KMS-11 (cell line): ENCODE measurements around the gene FAN1.

Experiments
- H2AFZ ChIP-seq: fragments of 200-600 bp; sonication (generic); 2 replicates; pipeline ENCODE4 v1.6.1; 2016; ENCODE audit warnings: antibody characterized with exemption, mixed run types, low read depth
- H3K27ac ChIP-seq: fragments of 200-600 bp; sonication (generic); 2 replicates; pipeline ENCODE4 v1.6.1; 2016; ENCODE audit warnings: mild to moderate bottlenecking, mixed run types
- H3K27me3 ChIP-seq: fragments of 200-600 bp; sonication (generic); 2 replicates; pipeline ENCODE4 v1.6.1; 2017; ENCODE audit warnings: mild to moderate bottlenecking, low read depth, mixed run types, moderate library complexity; ENCODE audit not compliant: insufficient read depth
- H3K36me3 ChIP-seq: fragments of 200-600 bp; sonication (generic); 2 replicates; pipeline ENCODE4 v1.6.1; 2017; ENCODE audit warnings: mild to moderate bottlenecking, mixed run types; ENCODE audit not compliant: insufficient read depth
- H3K4me1 ChIP-seq: fragments of 200-600 bp; sonication (generic); 2 replicates; pipeline ENCODE4 v1.6.1; 2016; ENCODE audit warnings: mild to moderate bottlenecking, low read depth, mixed run types; ENCODE audit not compliant: poor library complexity, severe bottlenecking
- H3K4me2 ChIP-seq: fragments of 200-600 bp; sonication (generic); 2 replicates; pipeline ENCODE4 v1.7.0; 2016; ENCODE audit warnings: mild to moderate bottlenecking, mixed run types
- H3K4me3 ChIP-seq: fragments of 200-600 bp; sonication (generic); IDR thresholded peaks from 2 replicates; pipeline ENCODE4 v1.6.1; 2017; ENCODE audit warnings: low read depth, low read length, mixed read lengths; ENCODE audit not compliant: insufficient read depth
- H3K79me2 ChIP-seq: fragments of 200-600 bp; sonication (generic); 2 replicates; pipeline ENCODE4 v1.6.1; 2016; ENCODE audit warnings: low read depth, mixed run types; ENCODE audit not compliant: insufficient read depth
- H3K9ac ChIP-seq: fragments of 200-600 bp; sonication (generic); 2 replicates; pipeline ENCODE4 v1.6.1; 2016; ENCODE audit warnings: mild to moderate bottlenecking, mixed run types
- H4K20me1 ChIP-seq: fragments of 200-600 bp; sonication (generic); 2 replicates; pipeline ENCODE4 v1.6.1; 2016; ENCODE audit warnings: mild to moderate bottlenecking, mixed run types; ENCODE audit not compliant: insufficient read depth
- TF ChIP-seq, protein P1 (sequence below): fragments of 200-600 bp; sonication (generic); conservative IDR thresholded peaks from 2 replicates; pipeline ENCODE4 v1.6.1; 2017; ENCODE audit warnings: low read depth, mild to moderate bottlenecking, antibody characterized with exemption, low read length, moderate library complexity, mixed read lengths

Gene FAN1

DNA sequence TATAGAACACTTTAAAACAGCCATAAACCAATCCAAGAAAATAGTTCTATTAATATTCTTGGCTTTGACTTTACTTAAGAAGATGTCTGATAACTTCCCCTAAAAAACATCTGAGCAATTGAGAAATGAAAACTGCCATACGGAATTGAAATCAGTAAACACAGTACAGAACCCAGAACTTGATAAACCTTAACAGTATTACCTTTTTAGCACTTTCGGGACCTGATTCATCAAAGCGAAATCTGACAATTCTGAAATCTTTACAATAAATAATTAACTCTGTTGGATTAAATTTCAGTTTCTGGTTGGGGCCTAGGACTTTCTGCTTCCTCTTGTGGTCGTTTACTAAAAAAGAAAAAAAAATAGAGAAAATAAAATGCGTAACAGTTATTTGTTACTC lies 70.4 kb downstream of the FAN1 start:
- no peak overlapping the region for H3K4me2 ChIP-seq
- peaks cover 24% of the 10 kb centered on the region for H3K4me1 ChIP-seq
- H3K79me2 ChIP-seq: peaks cover 15% of the 10 kb centered on the region; the same call in 1 of the 2 replicates
- no peak overlapping the region for H3K27ac ChIP-seq
- H2AFZ ChIP-seq: no peak overlapping the region
- TF ChIP-seq, protein P1, sequence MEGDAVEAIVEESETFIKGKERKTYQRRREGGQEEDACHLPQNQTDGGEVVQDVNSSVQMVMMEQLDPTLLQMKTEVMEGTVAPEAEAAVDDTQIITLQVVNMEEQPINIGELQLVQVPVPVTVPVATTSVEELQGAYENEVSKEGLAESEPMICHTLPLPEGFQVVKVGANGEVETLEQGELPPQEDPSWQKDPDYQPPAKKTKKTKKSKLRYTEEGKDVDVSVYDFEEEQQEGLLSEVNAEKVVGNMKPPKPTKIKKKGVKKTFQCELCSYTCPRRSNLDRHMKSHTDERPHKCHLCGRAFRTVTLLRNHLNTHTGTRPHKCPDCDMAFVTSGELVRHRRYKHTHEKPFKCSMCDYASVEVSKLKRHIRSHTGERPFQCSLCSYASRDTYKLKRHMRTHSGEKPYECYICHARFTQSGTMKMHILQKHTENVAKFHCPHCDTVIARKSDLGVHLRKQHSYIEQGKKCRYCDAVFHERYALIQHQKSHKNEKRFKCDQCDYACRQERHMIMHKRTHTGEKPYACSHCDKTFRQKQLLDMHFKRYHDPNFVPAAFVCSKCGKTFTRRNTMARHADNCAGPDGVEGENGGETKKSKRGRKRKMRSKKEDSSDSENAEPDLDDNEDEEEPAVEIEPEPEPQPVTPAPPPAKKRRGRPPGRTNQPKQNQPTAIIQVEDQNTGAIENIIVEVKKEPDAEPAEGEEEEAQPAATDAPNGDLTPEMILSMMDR: no peak
- H3K36me3 ChIP-seq: peaks cover 8% of the 10 kb centered on the region; the same call in 1 of the 2 replicates
- H3K4me3 ChIP-seq: no peak overlapping the region
- H4K20me1 ChIP-seq: no peaks in the 10 kb centered on the region; the same call in 1 of the 2 replicates
- no peaks in the 10 kb centered on the region for H3K27me3 ChIP-seq
- no peak overlapping the region for H3K9ac ChIP-seq

DNA sequence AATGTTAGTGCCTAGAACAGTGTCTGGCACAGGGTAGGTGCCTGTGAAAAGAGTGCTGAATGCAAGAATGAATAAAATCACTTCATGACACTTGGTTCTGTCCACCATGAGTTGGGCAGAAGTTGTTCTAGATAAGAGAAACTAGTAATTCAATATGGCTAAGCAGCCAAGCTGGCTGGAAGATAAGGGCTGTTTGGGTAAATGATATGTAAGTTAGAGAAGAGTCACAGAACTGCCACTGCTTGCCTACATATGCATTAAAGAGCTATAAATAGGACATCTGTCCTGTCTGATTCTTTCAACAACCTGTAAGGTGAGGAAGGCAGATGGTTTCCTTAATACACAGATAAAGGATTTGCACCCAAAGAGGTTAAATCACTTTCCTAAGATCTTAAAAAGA lies 74.6 kb downstream of the FAN1 start:
- Histone ChIP-seq H3K79me2 (peaks cover 45% of the 10 kb centered on the region; the same call in 1 of the 2 replicates), H3K4me2 (no peak overlapping the region), H2AFZ (no peak overlapping the region), H3K4me3 (no peak overlapping the region), H3K4me1 (peaks cover 14% of the 10 kb centered on the region), H4K20me1 (no peaks in the 10 kb centered on the region; the same call in 1 of the 2 replicates), H3K36me3 (peaks cover 8% of the 10 kb centered on the region; the same call in 1 of the 2 replicates), H3K9ac (no peak overlapping the region), H3K27ac (no peak overlapping the region), H3K27me3 (no peaks in the 10 kb centered on the region)
- TF ChIP-seq, protein P1: no peak

GRCh38 chr15:30979457-30979856 lies 75.7 kb downstream of the FAN1 start:
- H3K9ac ChIP-seq: no peak overlapping the region
- H3K79me2 ChIP-seq: peaks cover 52% of the 10 kb centered on the region; the same call in 1 of the 2 replicates
- H3K36me3 ChIP-seq: no peaks in the 10 kb centered on the region; the same call in 1 of the 2 replicates
- no peak overlapping the region for H2AFZ ChIP-seq
- no peak overlapping the region for H3K4me2 ChIP-seq
- no peaks in the 10 kb centered on the region; the same call in 1 of the 2 replicates for H4K20me1 ChIP-seq
- TF ChIP-seq, protein P1: no peak
- H3K4me1 ChIP-seq: peaks cover 17% of the 10 kb centered on the region
- H3K27ac ChIP-seq: no peak overlapping the region
- H3K4me3 ChIP-seq: no peak overlapping the region
- H3K27me3 ChIP-seq: no peaks in the 10 kb centered on the region

DNA sequence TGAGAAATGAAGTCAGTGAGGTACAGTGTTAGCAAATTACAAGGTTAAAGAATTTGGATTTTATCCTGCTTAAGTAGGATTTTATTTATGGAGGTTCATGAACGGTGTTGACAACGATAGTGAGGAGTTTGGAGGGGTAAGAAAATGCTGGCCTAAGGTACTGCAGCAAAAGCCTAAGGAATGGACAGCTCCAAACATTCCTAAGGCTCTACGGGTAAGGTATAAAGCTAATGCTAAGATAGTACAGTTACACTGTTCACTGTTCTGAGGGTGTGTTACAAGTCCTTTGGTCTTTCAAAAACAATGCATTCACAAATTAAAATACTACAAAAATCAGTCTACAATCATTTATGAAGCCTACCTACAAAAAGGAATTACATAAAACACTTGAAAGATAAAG lies 80.4 kb downstream of the FAN1 start:
- TF ChIP-seq, protein P1: no peak
- no peaks in the 10 kb centered on the region; the same call in 1 of the 2 replicates for H3K36me3 ChIP-seq
- H2AFZ ChIP-seq: no peak overlapping the region

More for the DNA sequence above, 80.4 kb downstream of the FAN1 start:
- Histone ChIP-seq H3K4me2 (no peak overlapping the region), H3K79me2 (peaks cover 60% of the 10 kb centered on the region), H3K4me3 (no peak overlapping the region), H3K4me1 (peaks cover 40% of the 10 kb centered on the region), H3K27me3 (no peaks in the 10 kb centered on the region), H3K9ac (no peak overlapping the region), H4K20me1 (no peaks in the 10 kb centered on the region), H3K27ac (no peak overlapping the region)
